Right ventricle myocardium inferior (tissue), 1 donor: ENCODE results near the gene HOXA4. TPM values are rescaled to one million over a fixed set of nuclear protein-coding genes. Genes with fewer than 3 reads are reported as not detected.

Experiments
- ATAC-seq: fragments of 200-7000 bp; cut with Tn5 transposase; one replicate; pipeline ENCODE4 v1.9.1; 2020; ENCODE audit warnings: mild to moderate bottlenecking, moderate library complexity
- DNase-seq: peaks from one replicate; pipeline ENCODE4 v3.0.0; 2021; ENCODE audit errors: missing footprints
- intact Hi-C: fragments of 100-400 bp; cut with DNase I; formaldehyde crosslinking; loops from one replicate; pipeline ENCODE4 v1.11.0; 2022
- total RNA-seq: library from RNA; stranded (reverse); fragmentation: NEBNext Ultra II Directional; extraction: Animal tissue kit (Norgen Biotek cat#: 25700); gene quantifications from one replicate; pipeline ENCODE4 v1.2.1, GENCODE V29; 2021
- donor health status: DM: no; HTN: yes; CAD: no; lungs with severe emphysema.

Gene HOXA4
- total RNA-seq, 1 donor from 2014 or later, result 0.14 TPM

DNA sequence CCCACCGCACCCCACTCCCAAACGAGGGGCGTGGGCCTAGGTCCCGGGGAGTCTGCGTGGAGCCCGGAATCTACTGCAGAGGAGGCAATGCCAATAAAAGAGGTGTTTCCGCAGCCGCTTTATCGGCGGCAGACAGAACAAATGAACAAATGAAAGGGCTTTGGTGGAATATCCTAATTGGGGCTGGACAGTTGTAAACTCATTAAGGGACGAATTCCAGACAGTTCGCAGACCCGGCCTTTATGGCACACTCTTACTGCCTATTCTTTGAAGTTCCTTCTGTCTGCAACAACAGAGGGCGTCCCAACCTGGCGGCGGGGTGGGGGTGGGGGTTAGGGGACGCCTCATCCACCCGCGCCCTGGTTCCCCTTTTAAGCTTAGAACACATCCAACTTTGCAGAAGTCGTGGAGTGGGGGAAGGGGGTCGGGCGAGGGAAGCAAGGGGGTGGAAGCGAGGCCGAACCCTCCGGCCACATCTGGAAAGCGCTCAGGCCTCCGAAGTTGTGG lies 30.7 kb upstream of the HOXA4 start:
- peak; percentile 17 for ATAC-seq

DNA sequence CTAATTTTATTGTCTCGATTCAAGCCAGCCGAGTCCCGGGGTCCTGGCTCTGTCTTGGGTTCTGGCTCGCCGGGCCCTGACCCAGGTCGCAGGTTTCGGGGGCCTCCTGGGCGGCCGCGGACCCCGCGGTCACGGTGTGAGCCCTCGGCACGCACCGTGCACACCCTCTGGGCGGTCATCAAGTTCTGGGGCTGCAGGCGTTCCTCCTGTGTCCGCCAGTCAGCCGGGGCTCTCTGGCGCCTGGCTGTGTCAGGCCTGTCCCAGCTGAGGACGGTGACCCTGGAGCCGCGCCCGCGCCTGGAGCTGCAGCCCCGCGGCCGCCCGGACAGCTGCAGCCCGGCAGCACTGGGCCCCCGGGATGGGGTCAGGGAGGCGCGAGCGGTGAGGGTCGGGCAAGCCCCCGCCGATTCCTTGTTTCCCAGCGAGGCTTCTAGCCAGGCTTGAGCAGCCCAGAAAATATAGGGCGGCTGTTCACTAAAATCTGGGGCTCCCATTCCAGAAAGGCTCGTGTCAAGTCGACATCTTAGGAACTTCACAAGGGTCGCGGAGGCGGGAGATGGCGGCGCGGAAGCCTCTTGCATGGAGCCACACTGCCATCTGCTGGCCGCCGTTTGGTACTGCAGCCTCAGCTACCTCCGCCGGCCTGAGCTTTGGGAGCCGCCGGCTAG lies 30.1 kb upstream of the HOXA4 start:
- peak; percentile 94 for DNase-seq
- ATAC-seq, result peak; percentile 81
- intact Hi-C loops, result loop anchor here (2.0 to 10.0 kb wide), 3 partner anchors 478 to 1276 kb away; no protein-coding TSS in a partner anchor

More for the DNA sequence above, 30.7 kb upstream of the HOXA4 start:
- intact Hi-C loops, result loop anchor here (2.0 to 10.0 kb wide), 3 partner anchors 478 to 1276 kb away; no protein-coding TSS in a partner anchor
- DNase-seq, result peak; percentile 82

DNA sequence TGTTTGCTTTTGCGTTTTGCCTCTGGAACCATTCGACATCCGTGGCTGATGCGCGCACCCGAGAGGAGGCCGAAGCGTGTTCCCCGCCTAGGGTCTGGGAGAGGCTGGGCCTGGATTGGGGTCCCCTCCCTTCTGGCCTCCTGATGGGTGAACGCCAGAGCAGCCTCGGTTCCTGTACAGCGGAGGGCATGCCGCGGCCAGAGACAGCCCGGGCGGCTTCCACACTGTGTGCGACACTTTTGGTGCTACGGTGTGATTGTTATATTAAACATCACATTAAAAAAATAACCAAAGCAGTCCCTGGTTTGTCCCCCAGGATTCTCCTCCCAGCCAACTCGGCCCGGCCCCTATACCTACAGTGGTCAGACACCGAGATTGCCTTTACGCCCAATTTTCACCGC lies 29.6 kb upstream of the HOXA4 start:
- intact Hi-C loops, result loop anchor here (2.0 to 10.0 kb wide), 3 partner anchors 477 to 1275 kb away; no protein-coding TSS in a partner anchor
- DNase-seq (peak; percentile 71), ATAC-seq (no peak)

DNA sequence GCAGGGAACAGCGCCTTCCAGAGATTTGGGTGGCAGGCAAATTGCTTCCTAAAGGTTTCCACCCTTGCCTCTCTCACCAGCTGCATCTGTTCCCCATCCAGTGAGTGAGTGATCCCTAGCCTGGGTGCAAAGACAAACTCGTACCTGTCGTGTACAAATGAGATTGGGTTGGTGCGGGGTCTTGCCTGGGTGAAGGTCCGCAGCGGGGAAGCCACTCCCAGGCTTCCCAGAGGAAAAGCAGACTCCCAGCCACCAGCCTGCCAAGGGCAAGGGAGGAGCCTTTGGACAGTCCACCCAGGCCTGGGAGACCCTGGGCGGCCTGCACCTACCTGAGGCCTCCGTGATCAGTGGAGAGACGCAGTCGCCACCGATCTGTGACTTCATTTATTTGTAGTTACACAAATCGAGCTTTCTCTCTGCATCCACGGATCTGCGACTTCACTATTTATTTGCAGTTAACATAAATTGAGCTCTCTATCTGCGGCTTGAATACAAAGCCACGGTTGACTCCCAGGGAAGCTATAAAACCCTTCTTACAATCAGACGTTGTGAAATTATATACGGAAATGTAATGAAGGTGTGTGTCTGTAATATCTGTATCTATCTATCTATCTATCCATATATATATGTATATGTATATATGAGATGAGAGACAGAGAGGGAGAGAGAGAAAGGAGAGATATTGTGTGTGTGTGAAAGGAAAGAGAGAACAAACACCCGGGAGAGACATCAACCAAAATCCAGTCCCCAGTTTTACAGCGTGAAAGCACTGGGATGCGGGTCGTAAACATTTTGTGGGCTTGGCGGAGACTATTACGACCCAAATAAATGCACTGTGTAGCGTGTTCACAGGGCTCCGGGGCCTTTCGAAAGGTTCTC lies 28.9 kb upstream of the HOXA4 start:
- peak; percentile 50 for DNase-seq
- no peak for ATAC-seq
- intact Hi-C loops, result loop anchor here (2.0 to 10.0 kb wide), 3 partner anchors 477 to 1275 kb away; no protein-coding TSS in a partner anchor

DNA sequence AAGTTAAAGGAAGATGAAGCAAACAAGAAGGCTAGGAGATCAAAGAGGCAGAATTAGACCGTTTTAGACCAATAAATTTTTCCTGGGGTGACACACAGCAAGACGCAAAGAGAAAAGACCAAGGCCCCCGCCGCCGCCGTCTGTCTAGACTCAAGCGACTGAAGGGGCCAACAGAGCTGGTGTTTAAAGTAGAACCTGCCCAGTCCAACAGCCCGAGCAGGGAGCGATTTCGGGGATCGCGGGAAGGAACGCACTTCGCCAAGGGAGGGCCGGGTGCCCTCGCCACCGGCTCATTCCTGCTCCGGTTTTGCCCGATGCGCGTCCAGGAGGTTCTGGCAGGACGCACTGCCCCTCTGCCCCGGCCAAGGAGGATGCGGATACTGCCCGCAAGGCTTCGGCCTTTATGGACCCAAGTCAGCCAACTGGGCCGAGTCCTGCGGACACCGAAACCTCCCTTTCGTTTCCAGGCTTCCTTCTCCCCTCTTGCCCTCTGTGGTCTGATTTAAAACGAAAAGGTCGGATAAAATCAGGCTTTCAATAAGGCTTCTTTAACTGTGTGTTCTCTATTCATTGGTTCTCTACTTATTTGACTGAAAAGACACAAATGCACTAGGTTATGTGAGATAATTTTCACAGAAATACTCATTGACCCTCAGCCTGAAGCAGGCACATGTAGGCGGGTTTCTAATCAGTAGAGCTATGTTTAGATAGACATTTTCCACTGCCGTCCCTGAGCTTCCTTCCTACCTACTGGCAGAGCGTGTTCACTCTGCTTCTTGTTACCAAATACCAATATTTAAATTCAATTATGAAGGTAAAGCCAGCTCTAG lies 28.1 kb upstream of the HOXA4 start:
- intact Hi-C loops, result no loop called here
- ATAC-seq (no peak), DNase-seq (peak; percentile 50)

DNA sequence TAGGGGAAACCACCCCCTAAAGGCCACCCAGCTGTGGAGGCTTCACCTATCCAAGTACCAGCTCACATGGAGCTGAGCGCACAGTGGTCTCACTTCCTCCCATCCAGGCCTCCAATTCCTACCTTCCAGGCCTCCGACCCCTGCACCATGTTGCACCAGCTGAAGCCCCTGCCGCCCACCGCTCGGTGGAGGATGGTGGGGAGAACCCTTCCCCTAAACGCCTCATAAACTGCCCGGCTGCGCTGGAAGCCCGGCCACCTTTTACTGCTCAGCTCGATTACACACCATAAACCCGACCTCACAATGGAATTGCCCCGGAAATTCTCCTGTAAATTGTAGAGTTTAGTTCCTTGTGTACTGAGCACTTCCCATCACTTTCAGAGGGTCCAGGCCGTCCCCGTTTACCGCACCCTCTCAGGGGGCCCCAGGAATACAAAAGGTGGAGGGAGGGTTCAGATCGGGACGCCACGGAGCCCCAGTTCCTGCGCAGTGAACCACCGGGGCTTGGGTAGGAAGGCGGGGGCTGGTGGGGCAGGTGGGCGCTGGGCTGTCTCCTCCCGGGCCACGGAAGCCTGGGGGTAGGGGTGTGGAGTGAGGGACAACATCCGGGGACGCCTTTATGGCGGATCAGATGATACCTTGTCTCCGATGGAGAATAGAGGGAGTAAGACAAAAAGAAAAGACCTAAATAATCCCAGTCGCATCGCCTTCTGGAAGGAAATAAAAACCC lies 27.3 kb upstream of the HOXA4 start:
- peak; percentile 35 for DNase-seq
- intact Hi-C loops, result no loop called here
- ATAC-seq, result no peak

DNA sequence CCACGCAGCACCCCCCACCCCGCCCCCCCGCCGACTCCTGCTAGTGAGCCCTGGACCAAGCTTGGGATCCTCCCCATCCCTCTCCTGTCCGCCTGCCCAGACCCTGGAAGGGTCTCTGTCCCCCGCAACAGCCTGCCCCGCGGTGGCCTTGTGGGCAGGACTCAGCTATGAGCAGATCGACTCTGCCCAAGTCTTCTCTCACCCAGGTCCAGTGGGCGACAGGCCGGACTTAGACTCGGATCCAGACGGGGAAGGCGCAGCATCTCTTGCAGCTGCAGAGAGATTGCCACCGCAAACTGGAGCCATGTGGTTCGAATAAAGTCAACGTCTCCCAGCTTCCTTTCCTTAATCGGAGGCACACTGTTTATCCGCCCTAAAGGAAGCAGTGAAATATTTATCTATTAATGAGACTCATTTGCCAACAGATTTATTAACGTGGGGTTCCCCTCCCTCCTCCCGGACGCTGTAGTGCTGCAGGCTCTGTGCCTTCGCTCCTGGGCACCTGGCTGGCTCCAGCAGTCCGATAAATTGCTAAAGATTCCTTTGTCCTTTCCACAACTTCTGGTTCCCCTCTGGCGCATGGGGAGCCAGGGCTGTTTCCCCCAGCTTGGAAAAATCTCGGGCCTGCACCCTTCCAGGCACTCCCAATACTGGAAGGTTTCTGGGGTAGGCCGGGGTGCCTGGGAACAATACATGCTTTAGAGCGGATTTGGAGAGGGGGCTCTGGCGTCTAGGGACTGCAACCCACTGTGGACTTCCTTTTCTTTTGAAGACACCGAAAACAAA lies 26.6 kb upstream of the HOXA4 start:
- DNase-seq, result peak; percentile 11
- ATAC-seq, result no peak
- intact Hi-C loops, result no loop called here

DNA sequence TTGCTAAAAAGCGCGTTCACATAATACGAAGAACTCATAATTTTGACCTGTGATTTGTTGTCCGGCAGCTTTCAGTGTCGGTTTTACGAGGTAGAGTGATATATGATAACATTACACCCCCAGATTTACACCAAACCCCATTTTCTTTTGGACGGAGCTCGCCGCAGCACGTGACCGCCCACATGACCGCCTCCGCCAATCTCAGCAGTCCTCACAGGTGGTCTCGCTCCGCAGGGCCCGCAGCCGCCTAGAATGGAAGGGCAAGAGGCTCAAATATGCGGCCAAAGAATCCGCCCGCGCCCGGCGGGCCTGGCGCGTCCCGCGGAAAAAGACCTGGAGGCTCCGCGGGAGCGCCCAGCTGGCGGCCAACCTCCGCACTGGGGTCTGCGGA lies 25.9 kb upstream of the HOXA4 start, which contains the start of gene HOXA7:
Gene HOXA7 (minus strand): TSS at position 168 of the 391 bp plus-strand sequence. CDS start 130 bp downstream, at position 38.
- intact Hi-C loops, result no loop called here
- ATAC-seq (no peak), DNase-seq (no peak)

DNA sequence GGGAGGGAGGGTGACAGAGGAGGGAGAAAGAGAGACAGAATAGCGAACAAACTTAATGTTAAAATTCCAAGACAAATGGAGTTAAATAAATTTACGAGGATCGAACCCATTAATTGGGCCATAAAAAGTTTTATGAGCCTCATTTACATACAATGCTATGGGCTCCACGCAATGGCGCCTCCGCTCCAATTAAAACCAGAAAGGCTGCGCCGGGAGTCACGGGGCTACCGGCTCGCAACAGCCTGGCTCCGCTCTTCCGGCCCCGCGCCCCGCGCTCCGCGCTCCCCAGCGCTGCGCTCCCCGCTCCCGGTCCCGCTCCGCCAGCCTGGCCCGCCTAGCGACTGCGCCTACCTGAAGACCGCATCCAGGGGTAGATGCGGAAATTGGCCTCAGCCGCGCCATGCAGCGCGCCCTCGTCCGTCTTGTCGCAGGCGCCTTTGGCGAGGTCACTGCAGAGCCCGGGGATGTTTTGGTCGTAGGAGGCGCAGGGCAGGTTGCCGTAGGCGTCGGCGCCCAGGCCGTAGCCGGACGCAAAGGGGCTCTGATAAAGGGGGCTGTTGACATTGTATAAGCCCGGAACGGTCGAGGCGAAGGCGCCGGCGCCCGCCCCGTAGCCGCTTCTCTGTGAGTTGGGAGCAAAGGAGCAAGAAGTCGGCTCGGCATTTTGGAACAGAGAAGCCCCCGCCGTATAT lies 25.4 kb upstream of the HOXA4 start:
- intact Hi-C loops, result no loop called here
- DNase-seq (peak; percentile 62), ATAC-seq (no peak)

DNA sequence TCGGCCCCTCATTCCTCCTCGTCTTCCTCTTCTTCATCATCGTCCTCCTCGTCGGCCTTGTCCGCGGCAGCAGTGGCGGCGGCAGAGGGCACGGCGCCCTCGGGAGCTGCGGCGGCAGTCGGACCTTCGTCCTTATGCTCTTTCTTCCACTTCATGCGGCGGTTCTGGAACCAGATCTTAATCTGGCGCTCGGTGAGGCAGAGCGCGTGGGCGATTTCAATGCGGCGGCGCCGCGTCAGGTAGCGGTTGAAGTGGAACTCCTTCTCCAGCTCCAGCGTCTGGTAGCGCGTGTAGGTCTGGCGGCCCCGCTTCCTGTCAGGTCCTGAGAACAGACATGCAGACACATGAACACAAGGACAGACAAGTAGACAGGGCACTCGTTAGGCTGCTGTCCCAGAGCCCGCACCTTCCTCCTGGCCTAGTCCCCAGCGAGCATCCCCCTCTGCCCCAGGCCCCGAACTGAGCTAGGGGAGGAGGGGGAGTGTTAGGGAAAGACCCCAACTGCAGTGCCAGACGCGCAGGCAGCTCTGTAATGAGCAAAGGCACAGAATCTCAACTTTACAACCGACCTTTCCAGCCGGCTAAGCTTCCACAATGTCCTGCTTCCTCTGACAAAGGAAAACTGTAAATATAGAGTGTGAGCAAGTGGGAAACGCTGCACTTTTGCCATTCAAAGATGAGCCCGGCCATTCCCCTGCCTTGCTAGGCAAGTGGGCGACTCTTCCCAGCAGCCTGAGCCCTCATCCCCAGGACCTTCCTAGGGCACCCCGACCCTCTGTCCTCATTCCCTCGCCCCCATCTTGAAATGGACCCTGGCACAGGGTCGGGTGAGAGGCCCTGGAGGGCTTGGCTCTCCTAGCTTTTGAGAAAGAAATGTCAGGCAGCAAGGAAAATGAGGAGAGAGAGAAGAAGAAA lies 24.6 kb upstream of the HOXA4 start:
- ATAC-seq (no peak), DNase-seq (peak; percentile 37)
- intact Hi-C loops, result no loop called here

DNA sequence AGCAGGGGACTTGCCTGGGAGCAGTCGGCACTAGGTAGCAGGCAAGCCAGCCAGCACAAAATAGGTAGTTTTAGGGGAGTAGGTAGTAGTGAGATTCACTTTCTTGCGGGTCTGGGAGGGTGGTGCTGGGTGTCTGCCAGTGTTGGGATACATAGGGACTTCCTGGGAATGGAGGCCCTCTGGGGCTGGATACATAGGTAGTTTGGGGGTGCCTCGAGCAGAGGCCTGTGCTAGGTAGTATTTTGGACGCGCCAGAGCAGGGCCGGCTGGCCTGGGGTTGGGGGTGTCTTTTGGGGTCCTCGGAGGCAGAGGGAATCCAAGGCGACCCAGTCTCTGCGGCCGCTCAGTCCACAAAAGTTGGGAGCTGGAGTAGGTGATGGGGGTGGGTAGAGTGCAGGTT lies 23.8 kb upstream of the HOXA4 start:
- ATAC-seq, result no peak
- peak; percentile 32 for DNase-seq
- intact Hi-C loops, result no loop called here

DNA sequence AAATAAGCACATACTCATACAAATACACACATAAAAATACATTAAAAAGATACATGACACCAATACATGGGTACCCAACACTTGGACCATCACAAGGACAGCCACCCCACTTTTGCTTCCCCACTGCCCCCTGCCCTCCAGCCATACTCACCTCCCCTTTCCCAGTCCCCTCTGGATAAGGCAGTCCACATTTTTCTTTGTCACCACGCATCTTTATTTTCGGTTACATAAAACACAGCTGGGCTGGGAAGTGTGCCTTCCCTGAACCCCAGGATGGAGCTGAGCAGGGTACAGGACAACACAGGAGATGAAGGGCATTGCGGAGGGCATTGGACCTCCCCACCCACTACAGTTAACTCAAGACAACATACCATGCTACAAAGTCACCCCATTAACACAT lies 23.0 kb upstream of the HOXA4 start:
- ATAC-seq (no peak), DNase-seq (no peak)
- intact Hi-C loops, result no loop called here

DNA sequence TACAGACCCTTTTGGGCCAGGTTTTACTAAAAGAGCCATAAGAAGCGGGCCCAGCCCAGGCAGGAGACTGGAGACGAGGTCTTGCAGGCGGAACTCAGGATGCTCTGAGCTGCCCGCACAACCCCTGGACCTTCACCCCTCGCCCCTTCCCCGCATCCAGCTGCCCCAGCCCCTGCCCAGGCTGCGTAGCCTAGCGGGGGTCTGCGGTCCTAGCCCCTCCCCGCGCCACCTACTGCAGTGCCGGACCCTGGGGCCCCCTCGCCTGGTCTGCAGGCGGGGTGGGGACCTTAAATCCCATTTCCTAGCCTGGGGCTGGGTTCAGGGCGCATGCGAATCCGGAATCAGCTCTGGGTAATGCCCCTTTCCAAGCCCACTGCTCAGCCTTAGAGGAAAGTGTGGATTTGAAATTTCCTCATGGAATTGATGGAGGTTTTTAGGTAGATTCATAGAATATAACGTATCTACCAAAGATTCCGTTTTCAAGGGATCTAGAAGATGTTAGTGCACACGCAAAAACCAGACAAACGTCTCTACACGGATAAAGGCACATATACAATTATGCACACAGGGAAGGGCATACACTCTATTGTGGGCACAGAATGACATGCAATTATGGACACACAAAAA lies 22.4 kb upstream of the HOXA4 start:
- intact Hi-C loops, result no loop called here
- no peak for ATAC-seq
- peak; percentile 55 for DNase-seq

DNA sequence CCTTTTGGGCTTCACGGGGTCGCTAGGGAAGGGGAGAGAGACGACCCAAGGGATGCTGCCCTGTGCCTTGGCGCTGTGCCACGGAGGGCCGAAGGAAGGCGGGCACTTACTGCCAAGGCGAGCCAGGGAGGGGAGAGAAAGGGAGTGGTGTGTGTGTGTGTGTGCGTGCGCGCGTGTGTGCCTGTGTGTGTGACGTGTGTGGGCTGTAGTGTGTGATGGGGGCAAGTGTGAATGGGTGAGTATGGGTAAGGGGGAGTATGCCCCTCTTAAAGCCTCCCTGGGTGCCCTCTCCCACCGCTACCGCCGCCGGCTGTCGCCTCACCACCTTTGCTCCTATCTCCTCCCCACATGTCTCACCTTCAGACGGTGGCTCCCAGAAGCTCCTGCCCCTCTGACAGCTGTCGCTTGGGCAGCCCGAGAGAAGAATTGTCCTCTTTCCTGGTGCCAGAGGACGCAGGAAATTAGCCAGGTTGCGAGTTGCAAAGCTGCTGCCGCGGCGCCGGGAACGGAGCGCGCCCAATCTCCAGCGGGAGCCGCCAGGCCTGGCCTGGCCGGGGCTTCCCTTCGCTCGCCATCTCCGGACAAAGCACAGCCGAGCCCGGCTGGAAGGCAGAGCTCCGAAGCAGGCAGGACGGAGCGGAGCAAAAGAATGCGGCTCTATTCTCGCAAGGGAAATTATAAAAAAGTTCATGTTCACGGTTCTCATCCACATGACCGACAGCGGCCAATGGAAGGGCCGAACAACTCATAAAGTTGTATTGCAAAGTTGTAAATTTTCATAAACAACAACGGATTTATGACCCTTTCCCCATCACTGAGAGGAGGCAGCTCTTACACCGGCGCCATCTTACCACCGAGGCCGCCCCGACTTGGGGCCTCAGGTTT lies 21.6 kb upstream of the HOXA4 start, which contains the start of gene HOXA3:
Gene HOXA3 (minus strand): TSS at position 653 of the 885 bp plus-strand sequence. CDS start 41,943 bp downstream, outside the sequence.
- ATAC-seq, result no peak
- intact Hi-C loops, result no loop called here
- DNase-seq, result no peak
